Activated T-helper 2 cell treated with anti-CD3 and anti-CD28 coated beads, Interferon-gamma antibody, Interleukin-2, Interleukin-4, amounts not matched to agents 10 μg/mL and 5 μg/mL and 100 μg/mL, durations not matched to agents 14 hours and 24 hours and 36 hours (primary cell): ENCODE measurements around the gene RELA. TPM values are rescaled to one million over a fixed set of nuclear protein-coding genes. Genes with fewer than 3 reads are reported as not detected.

ENCODE experiments used
- DNase-seq: peaks from one replicate; pipeline ENCODE4 v3.0.0; 2021; ENCODE audit warnings: low spot score
- H3K27ac Mint-ChIP-seq: one replicate; pipeline ENCODE4 v1.8.0; 2021; ENCODE audit warnings: mixed read lengths
- H3K27me3 Mint-ChIP-seq: one replicate; pipeline ENCODE4 v1.8.0; 2021; ENCODE audit warnings: low read depth, mixed read lengths
- H3K36me3 Mint-ChIP-seq: one replicate; pipeline ENCODE4 v1.8.0; 2021; ENCODE audit warnings: low read depth, mixed read lengths
- H3K4me1 Mint-ChIP-seq: one replicate; pipeline ENCODE4 v1.8.0; 2021; ENCODE audit warnings: low read depth, mixed read lengths
- H3K4me3 Mint-ChIP-seq: one replicate; pipeline ENCODE4 v1.8.0; 2021; ENCODE audit warnings: low read depth, mild to moderate bottlenecking, moderate library complexity, mixed read lengths
- H3K9me3 Mint-ChIP-seq: one replicate; pipeline ENCODE4 v1.8.0; 2021; ENCODE audit warnings: mixed read lengths
- intact Hi-C: fragments of 100-400 bp; cut with micrococcal nuclease; formaldehyde crosslinking; loops from one replicate; pipeline ENCODE4 v1.15.1; 2023
- total RNA-seq: library from RNA; stranded (reverse); gene quantifications from 2 replicates; pipeline ENCODE4 v1.2.3, GENCODE V29; 2022

Gene RELA
- total RNA-seq, 1 donor from 2014 or later: 89.3 TPM

DNA sequence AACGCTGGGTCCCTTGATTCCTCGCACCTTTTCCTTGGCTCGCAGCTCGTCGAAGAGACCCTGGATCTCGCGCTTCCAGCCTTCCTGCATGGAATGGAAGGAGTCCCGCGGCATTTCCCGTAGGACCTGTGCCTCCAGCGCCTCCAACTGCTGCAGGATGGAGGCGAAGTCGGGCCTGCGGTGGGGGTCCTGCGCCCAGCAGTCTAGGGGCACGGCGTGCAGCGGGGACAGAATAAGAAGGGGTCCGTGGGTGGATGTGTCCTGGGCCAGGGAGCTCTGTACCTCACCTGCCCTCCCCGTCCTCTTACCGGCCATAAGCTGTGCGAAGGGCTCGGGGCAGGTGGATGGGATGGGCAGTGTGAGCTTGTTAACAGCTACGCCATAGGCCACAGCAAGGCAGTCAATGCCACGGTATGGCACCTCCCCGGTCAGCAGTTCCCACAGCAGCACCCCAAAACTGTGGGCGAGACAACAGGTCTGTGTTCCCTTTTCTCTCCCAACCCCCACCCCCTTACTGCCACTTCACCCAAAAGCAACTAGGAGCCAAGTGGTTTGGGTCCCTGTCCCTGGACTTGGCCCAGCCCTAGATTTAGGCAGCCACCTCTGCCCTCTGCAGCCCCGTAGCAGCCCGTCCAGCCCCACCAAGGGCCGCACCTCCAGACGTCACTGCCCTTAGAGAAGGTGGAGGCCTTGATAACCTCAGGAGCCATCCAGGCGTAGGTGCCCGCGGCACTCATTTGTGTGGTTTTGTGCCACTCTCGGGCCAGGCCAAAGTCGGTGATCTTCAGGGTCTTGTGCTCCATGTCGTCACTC lies 54.9 kb downstream of the RELA start:
- Mint-ChIP-seq H3K27me3 (no peaks in the 10 kb centered on the region), H3K9me3 (no peaks in the 10 kb centered on the region), H3K4me3 (no peak overlapping the region), H3K27ac (peak overlapping the region; percentile 26), H3K36me3 (peaks cover 80% of the 10 kb centered on the region), H3K4me1 (peaks cover 27% of the 10 kb centered on the region)
- no peak for DNase-seq
- intact Hi-C loops: no loop called here

DNA sequence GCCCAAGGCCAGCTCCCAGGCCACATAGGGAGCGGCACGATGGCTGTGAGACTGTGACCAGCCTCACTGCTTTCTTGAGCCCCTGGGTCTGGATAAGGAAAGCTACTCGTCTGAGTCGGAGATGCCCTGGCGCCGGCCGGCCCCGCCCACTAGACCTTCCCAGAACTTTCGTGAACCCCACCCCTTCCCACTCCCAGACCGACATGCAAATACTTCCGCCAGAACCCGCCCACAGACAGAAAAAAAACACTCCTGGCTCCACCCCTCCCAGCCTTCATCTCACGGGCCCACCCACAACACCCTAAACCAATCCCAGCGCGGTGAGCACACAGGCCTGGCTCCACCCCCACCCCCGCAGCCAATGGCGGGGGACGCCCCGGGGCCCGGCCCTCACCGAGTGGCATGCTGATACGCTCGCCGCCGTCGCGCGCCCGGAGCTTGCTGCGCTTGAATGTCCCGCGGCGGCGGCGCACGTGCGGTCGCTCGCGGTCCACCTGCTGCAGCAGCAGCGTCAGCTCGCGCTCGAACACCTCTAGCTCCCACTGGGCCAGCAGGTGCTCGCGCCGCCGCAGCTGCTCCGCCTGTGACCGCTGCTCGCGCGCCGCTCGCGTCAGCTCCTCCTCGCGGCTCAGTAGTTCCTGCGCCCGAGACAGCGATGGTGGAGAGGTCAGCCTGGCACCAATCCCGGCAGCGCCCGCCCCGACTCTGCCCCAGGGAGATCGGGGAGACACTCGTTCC lies 55.7 kb downstream of the RELA start:
- Mint-ChIP-seq H3K4me3 (no peak overlapping the region), H3K4me1 (peaks cover 21% of the 10 kb centered on the region), H3K27ac (no peak overlapping the region), H3K9me3 (no peaks in the 10 kb centered on the region), H3K36me3 (peaks cover 75% of the 10 kb centered on the region), H3K27me3 (no peaks in the 10 kb centered on the region)
- intact Hi-C loops: no loop called here
- no peak for DNase-seq

DNA sequence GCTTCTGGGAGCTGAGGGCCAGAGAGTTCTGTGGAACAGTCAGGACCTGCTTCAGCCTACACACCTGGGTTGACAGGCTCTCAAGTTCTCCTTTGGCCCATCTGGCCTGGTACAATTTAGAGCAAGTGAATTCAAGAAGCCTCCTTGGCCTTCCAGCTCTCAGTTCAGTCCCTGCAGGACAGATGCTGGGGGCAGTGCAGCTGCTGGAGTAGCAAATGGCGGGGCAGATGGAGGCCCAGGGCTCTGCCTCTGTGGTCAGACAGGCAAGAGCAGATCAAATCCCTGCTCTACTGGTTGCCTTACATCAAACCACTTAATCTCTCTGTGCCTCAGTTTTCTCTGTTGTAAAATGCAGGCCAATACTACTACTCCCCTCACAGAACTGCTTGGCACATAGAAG lies 58.5 kb downstream of the RELA start:
- H3K36me3 Mint-ChIP-seq: peaks cover 60% of the 10 kb centered on the region
- H3K27ac Mint-ChIP-seq: no peak overlapping the region

More for the DNA sequence above, 58.5 kb downstream of the RELA start:
- no peaks in the 10 kb centered on the region for H3K9me3 Mint-ChIP-seq
- H3K4me3 Mint-ChIP-seq: no peak overlapping the region
- H3K4me1 Mint-ChIP-seq: peaks cover 5% of the 10 kb centered on the region
- no peaks in the 10 kb centered on the region for H3K27me3 Mint-ChIP-seq
- intact Hi-C loops: no loop called here
- DNase-seq: no peak

Other genes starting within 250 kb of the RELA start
- gene NEAT1, start 240.1 kb downstream of the RELA start, total RNA-seq: 422 and 430 TPM in 2 replicates
- gene MALAT1, start 163.9 kb downstream of the RELA start, total RNA-seq: 4,338 and 4,347 TPM in 2 replicates
- gene SCYL1, start 137.8 kb downstream of the RELA start, total RNA-seq: 94.4 and 95.8 TPM in 2 replicates
- gene LTBP3, start 104.6 kb downstream of the RELA start, total RNA-seq: 85.3 and 86.4 TPM in 2 replicates
- 63.6 and 63.8 TPM in 2 replicates for gene ZNRD2, start 92.4 kb downstream of the RELA start, total RNA-seq
- gene FAM89B, start 90.4 kb downstream of the RELA start, total RNA-seq: 31.5 and 32.0 TPM in 2 replicates
- gene EHBP1L1, start 86.9 kb downstream of the RELA start, total RNA-seq: 163 and 168 TPM in 2 replicates
- gene KCNK7, start 67.1 kb downstream of the RELA start, total RNA-seq: 0.78 and 2.0 TPM in 2 replicates
- gene MAP3K11, start 48.7 kb downstream of the RELA start, total RNA-seq: 84.6 and 88.6 TPM in 2 replicates
- gene PCNX3, start 47.1 kb downstream of the RELA start, total RNA-seq: 40.1 and 43.6 TPM in 2 replicates
- gene SIPA1, start 24.8 kb downstream of the RELA start, total RNA-seq: 128 and 135 TPM in 2 replicates
- gene KAT5, start 49.3 kb upstream of the RELA start, total RNA-seq: 76.3 and 79.4 TPM in 2 replicates
- 85.0 and 94.0 TPM in 2 replicates for gene RNASEH2C, start 57.9 kb upstream of the RELA start, total RNA-seq
- 24.6 and 24.9 TPM in 2 replicates for gene AP5B1, start 118.1 kb upstream of the RELA start, total RNA-seq
- 0.16 TPM in 2 replicates for gene OVOL1, start 124.1 kb upstream of the RELA start, total RNA-seq
- gene SNX32, start 171.0 kb upstream of the RELA start, total RNA-seq: 0.64 and 0.96 TPM in 2 replicates
- 1,155 and 1,184 TPM in 2 replicates for gene CFL1, start 195.3 kb upstream of the RELA start, total RNA-seq
- gene MUS81, start 197.5 kb upstream of the RELA start, total RNA-seq: 84.9 and 90.5 TPM in 2 replicates
- gene EFEMP2, start 209.9 kb upstream of the RELA start, total RNA-seq: 8.8 and 9.2 TPM in 2 replicates
- gene CTSW, start 216.9 kb upstream of the RELA start, total RNA-seq: 10.0 and 10.3 TPM in 2 replicates
- 95.4 and 99.8 TPM in 2 replicates for gene FIBP, start 225.6 kb upstream of the RELA start, total RNA-seq
- gene CCDC85B, start 227.8 kb upstream of the RELA start, total RNA-seq: 53.2 and 55.2 TPM in 2 replicates
- 24.0 and 25.9 TPM in 2 replicates for gene FOSL1, start 237.5 kb upstream of the RELA start, total RNA-seq